ENCODE measurements around the gene CTAGE1.

DNA sequence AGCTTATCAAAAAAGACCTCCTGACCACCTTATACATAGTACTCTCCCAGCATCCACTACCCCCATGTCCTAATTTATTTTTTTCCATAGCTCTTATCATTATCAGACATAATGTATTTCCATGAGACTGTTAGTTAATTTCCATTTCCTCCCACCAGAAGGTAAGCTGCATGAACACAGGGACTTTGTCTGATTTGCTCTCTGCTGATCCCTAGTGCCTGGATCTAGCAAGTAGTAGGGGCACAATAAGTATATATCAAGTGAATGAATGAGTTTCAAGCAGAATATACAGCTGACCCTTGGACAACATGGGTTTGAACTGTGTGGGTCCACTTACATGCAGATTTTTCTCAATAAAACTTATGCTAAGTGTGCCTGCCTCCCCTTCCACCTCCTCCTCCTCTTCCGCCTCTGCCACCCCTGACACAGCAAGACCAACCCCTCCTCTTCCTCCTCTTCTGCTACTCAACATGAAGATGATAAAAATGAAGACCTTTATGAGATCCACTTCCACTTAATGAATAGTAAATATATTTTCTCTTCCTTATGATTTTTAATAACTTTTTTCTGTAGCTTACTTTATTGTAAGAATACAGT, 53.8 kb downstream of the CTAGE1 start:
- no peak for TF ChIP-seq POLR2AphosphoS5 (IDR thresholded peaks at IDR 0.05; ENCODE audit: low read depth, low read length)
- TF ChIP-seq POLR2A (IDR thresholded peaks at IDR 0.05; ENCODE audit: low read depth, low read length): no peak

Data from GM12892 (cell line).